GM21423 (cell line): ENCODE results near the gene AUTS2.

ENCODE experiments used
- ATAC-seq: cut with Tn5 transposase; IDR thresholded peaks from one replicate; pipeline ENCODE4 v1.9.1; 2021; ENCODE audit warnings: mild to moderate bottlenecking, moderate library complexity; ENCODE audit not compliant: unreplicated experiment

The AUTS2 gene

DNA sequence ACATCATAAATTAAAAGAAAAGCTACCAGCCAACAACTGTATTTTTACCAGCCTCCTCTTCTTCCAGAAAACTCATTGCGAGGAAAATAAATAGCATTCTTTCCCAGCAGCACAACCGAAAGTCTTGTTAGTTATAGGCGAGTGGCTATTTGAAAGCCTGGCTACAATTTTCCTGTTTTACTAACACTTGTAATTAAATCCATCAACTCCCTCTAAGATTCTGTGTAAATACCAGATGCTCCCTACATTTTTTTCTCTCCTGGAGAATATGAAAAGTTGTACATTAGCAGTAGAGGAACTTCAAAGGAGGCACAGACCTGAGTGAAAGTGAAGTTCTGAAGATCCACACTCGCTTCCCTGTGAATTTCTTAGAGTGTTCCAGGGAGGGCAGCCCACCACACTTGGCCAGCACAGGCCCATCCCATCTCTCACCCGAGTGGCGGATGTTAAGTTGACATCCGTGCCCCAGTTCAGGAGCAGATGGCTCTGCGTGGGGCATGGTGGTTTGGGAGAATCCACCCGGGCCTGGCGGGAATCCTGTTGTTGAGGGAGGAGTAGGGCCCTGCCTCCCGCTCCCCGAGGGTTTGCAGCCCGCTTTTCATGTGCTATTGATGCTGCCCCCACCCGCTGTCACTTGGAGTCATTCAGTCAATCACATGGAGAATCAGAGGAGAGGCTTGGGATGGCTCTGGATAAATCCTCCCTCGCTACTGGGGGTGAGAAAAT lies 1082.6 kb downstream of the AUTS2 start:
- no peak for ATAC-seq

GRCh38 chr7:70681469-70682350 lies 1083.4 kb downstream of the AUTS2 start:
- peak; percentile 78 for ATAC-seq

- ATAC-seq, result no peak
Observed at GRCh38 chr7:70684173-70684572, 1085.9 kb downstream of the AUTS2 start.

DNA sequence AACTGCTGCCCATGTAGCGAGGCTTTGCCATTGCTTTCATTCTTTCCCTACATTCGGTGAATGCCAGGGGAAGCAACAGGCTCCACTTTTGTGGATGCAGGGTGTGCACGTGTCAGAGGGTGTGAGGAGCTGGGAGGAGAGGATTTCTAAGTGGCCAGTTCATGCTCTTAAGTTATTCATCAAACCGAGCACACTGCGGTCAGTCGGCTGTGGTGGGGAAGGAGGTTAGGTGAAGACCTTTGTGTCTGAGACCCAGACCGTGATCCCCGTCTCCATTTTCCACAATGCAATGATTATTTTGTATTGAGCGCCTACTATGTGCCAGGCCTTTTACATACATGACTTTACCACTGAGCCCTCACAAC lies 1095.0 kb downstream of the AUTS2 start:
- ATAC-seq, result no peak

- peak; percentile 53 for ATAC-seq
Observed at GRCh38 chr7:70693686-70694433, 1095.6 kb downstream of the AUTS2 start.

DNA sequence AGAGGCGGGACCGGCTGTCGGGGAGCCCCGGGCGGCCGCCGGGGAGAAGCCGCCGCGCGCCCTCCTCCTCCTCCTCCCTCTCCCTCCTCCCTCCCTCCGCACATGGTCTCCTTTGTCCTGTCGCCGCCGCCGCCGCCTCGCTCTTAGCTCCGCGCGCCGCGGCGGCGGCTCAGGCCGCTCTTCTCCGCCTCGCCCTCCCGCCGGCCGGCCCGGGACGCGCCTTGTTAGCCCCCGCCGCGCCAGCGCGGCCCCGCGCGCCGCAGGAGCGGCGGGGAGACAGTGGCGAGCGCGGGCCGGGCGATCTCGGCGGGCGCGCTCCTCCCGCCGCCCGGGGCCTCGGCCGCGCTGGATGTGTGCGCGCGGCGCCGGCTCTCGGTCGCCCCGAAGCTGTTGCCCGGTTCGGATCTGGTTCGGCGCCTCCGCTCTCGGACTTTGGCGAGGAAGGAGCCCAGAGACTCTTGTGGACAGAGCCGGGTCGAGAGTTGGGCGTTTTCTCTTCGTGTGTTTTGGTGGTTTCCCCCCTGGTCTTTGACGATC lies 1096.2 kb downstream of the AUTS2 start:
- ATAC-seq, result peak; percentile 38

DNA sequence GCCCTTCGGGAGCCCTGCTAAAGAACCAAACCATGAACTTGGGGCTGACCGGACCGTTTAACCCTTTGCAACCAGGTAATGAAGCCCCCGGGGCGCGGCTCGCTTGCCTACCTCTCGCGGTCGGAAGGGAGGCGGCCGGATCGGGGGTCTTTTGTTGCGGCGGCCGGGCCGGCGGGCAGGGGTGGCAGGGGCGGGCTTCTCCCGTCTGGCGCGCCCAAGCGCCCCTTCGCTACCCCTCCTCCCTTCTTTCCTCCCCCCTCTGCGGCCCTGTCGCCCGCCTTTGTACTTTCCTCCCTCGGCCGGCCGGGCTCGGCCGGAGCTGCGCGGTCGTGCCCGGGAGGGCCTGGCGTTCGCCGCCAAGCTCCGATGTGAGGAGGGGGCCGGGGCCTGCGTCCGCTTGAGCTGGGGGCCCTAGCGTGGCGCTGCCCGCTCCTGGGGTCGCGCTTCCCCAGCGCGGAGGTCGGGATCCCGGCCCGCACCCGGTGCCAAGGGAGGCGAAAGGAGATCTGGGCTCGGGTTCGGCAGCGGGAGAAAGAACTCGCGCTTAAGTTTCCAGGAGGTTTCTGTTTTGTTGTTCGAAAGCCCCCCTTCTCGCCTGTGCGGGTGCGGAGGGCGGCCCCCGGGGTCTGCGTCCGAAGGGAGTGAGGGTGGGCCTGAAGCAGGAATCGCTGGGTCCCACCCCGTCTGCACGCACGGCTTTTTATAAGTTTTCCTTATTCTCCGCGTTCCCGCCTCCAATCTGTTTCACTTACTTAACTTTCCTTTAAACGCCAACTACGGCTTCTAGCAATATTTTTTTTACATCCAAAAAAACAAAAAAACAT lies 1096.9 kb downstream of the AUTS2 start:
- no peak for ATAC-seq

- ATAC-seq, result no peak
Observed at GRCh38 chr7:70695795-70696083, 1097.5 kb downstream of the AUTS2 start.

GRCh38 chr7:70696201-70696754 lies 1098.0 kb downstream of the AUTS2 start:
- ATAC-seq, result no peak

DNA sequence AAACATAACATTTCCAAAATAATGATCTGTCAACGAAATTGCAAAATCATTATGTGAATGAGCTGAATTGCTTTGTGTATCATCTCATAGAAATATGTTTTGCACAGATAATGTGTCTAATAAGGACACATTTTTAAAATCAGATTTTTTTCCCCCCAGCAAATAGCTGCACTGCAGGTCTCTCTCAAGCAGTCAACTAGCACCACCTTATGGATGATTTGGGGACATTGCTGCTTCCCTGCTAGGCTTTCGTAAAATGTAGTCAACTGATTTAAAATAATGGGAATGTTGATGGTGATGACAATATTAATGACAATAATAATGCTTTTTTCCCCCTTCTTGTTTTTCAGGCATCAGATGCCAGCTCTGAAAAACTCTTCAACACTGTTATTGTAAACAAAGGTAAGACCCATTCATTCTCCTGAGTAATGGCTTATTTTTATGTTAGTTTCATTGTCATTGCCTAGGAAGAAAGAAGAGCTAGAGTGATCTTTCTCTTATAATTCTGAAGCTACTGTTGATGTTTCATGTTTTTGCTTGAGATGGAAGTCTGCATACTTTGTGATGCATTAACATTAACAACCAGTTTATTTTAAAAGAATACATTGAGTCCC lies 1100.1 kb downstream of the AUTS2 start:
- ATAC-seq, result no peak

DNA sequence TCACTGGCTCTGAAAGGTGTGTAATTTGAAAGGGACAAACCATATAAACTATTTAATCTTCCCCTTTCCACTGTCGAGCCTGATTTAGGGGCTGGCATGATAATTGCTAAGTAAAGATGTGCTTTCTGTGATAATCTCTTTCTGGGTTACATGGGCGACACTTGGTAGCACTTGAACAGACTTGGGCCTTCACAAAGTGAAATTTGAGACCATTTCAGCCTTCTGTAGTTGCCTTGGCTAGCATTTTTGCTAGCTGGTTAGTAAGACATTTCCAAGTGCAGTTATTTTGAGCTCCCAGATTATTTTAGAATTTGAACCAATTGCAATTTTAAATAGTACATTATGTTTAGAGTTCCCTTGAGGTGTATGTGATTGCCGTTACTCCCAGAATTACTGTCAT lies 1101.0 kb downstream of the AUTS2 start:
- ATAC-seq, result no peak

DNA sequence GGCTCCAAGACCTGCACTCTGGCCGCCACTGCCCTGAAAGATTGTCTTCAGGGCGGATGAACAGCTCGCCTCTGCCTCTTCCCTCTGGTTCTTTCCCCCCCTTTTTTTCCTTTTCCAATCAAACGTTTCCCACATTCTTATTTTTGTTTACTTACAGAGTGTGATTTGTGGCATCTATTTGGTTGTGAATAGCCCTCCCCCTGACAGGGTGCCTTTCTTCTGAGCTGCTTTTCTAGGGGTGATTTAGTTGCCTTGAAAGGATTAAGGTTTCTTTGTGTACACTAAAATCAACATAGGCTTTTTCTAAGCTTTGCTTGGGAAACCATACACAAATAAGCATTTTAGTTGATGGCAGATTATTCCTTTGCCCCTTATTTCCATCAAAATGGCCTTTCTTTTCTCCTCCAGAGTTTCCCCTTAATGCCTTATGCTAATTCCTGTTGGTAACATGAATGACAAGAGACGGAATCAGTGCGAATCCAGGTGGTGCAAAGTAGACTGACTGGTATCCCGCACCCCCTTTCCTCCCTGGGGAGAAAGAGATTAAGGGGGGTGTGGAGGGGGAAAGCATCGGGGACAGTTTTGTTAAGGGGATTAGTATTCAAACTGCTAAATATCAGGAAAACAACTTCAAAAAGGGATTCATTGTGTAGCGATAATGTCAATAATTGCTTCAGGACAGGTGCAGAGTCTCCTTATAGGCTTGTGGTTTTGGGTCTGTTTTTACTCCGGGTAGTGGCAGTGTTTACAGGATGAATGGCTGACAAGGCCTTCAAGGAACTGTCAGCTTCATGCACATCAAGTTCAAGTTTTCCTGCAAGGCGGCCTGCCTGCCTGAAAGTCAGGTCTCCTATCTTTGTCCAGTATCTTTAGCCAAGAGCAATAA lies 1102.0 kb downstream of the AUTS2 start:
- ATAC-seq, result no peak

- ATAC-seq, result no peak
Observed at GRCh38 chr7:70700941-70701425, 1102.7 kb downstream of the AUTS2 start.

GRCh38 chr7:70701477-70701876 lies 1103.2 kb downstream of the AUTS2 start:
- ATAC-seq, result no peak

DNA sequence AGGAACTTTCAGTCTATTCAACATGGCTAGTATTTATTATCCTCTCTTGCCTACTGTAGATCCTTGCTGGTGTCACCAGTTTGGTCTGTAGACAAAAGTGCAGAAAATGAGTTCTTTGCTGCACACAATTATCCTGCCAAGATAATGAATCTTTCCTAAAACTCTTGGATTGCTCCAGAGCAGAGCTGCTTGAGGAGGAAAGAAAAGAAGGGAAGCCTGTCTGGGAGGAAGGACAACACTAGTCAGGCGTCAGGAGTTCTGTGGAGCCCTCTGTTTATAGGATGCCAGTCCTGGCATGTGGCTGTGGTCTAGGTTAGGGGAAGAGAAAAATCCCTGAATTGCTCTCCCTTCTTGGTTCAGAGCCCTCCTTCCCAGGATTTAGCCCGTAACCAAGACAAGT lies 1103.7 kb downstream of the AUTS2 start:
- no peak for ATAC-seq

GRCh38 chr7:70703785-70704184 lies 1105.5 kb downstream of the AUTS2 start:
- no peak for ATAC-seq

DNA sequence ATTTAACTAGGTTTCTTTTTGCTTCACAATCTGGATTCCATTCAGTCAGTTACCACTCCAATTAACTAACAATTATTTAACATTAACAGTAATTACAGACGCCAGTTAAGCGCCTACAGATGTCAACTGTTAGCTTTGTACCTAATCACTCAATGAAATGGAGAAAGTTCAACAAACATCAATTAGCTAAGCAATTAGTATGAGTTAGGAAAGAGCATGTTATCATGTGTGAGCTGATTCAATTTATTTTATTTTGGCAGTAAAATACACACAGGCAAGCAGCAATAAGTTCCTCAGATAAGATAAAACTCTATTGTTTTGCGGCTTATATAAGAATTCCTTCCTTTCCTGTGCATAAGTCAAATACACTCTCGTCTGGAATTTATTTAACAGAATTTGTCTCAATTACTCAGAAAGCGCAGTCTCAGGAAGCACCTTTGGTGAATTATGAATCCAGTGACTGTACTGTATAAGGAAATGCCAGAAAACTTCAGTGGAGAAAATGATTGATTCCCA lies 1106.6 kb downstream of the AUTS2 start:
- no peak for ATAC-seq

DNA sequence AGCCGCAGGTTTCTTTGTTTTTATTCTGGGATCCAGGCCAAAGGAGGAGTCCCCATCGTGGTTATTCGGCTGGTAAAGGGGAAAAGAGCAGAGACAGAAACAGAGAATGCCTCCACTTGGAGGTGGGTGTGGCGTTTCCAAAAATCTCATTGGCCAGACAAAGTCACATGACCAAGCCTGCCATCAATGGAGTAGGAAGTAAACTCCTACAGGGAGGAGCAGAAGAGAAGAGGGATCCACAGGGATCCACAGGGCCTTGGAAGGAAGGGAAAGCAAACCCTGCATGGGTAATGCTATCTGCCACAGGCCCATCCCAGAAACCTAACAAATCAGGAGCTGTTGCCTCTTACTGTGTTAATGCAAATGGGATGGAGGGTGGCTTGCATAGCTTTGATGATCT lies 1107.9 kb downstream of the AUTS2 start:
- ATAC-seq, result no peak

DNA sequence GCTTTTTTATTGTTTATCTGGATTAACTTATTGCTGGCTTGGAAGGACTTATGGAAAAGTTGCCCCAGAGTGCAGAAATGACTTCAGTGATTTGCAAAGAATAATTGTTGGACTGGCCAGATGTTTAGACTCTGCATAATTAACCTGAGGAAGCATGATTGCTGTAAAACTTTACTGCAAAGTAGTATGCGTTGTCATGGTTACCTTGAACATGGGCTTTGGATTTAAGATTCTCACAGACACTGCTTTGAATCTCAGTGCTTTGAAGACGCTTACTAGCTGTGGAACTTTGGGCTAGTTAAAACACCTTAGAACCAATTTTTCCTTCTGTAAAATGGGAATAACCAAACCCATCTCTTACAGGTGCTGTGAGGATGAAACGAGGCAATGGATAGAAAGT lies 1108.4 kb downstream of the AUTS2 start:
- ATAC-seq, result no peak
